Nephron progenitor cell (in vitro differentiated cells): Measurements from ENCODE around the gene TGFB3.

ENCODE experiments used
- DNase-seq: peaks from one replicate; pipeline ENCODE4 v3.0.0; 2021
- H3K27ac Mint-ChIP-seq: 2 replicates; pipeline ENCODE4 v1.8.0; 2021; ENCODE audit warnings: mild to moderate bottlenecking, moderate library complexity, mixed read lengths
- H3K27me3 Mint-ChIP-seq: 2 replicates; pipeline ENCODE4 v1.8.0; 2021; ENCODE audit warnings: mild to moderate bottlenecking, low read depth, mixed read lengths; ENCODE audit not compliant: poor library complexity
- H3K36me3 Mint-ChIP-seq: 2 replicates; pipeline ENCODE4 v1.8.0; 2021; ENCODE audit warnings: low read depth, mixed read lengths
- H3K4me1 Mint-ChIP-seq: 2 replicates; pipeline ENCODE4 v1.8.0; 2021; ENCODE audit warnings: mixed read lengths
- H3K4me3 Mint-ChIP-seq: 2 replicates; pipeline ENCODE4 v1.8.0; 2021; ENCODE audit warnings: mild to moderate bottlenecking, moderate library complexity, mixed read lengths
- H3K9me3 Mint-ChIP-seq: 2 replicates; pipeline ENCODE4 v1.8.0; 2021; ENCODE audit warnings: mild to moderate bottlenecking, moderate library complexity, mixed read lengths
- CTCF ChIP-seq: fragments of 200-600 bp; sonication (generic); IDR thresholded peaks from 2 replicates; pipeline ENCODE4 v1.5.0; 2021; ENCODE audit warnings: antibody characterized with exemption

Gene TGFB3

GRCh38 chr14:75972801-75973421 lies 8.9 kb downstream of the TGFB3 start:
- no peak for DNase-seq
- Mint-ChIP-seq H3K4me1 (peaks cover 23% of the 10 kb centered on the region), H3K27ac (no peak overlapping the region), H3K27me3 (peaks cover 10% of the 10 kb centered on the region), H3K4me3 (no peak overlapping the region), H3K36me3 (peaks cover 4% of the 10 kb centered on the region), H3K9me3 (no peaks in the 10 kb centered on the region)
- TF ChIP-seq CTCF, result no peak

GRCh38 chr14:75971509-75971908 lies 10.3 kb downstream of the TGFB3 start:
- H3K36me3 Mint-ChIP-seq, result peaks cover 5% of the 10 kb centered on the region
- peaks cover 5% of the 10 kb centered on the region for H3K27me3 Mint-ChIP-seq
- peaks cover 9% of the 10 kb centered on the region for H3K4me1 Mint-ChIP-seq
- no peak overlapping the region for H3K4me3 Mint-ChIP-seq
- no peak for TF ChIP-seq CTCF
- H3K9me3 Mint-ChIP-seq, result no peaks in the 10 kb centered on the region
- no peak for DNase-seq
- H3K27ac Mint-ChIP-seq, result no peak overlapping the region

- Mint-ChIP-seq H3K27ac (no peak overlapping the region), H3K4me1 (peaks cover 5% of the 10 kb centered on the region), H3K9me3 (no peaks in the 10 kb centered on the region), H3K27me3 (peaks cover 4% of the 10 kb centered on the region), H3K36me3 (peaks cover 11% of the 10 kb centered on the region), H3K4me3 (no peak overlapping the region)
- DNase-seq, result no peak
- TF ChIP-seq CTCF, result no peak
Observed at GRCh38 chr14:75970989-75971388, 10.8 kb downstream of the TGFB3 start.

GRCh38 chr14:75969891-75970290 lies 11.9 kb downstream of the TGFB3 start:
- no peak overlapping the region for H3K27ac Mint-ChIP-seq
- no peak for DNase-seq
- H3K4me3 Mint-ChIP-seq, result no peak overlapping the region
- TF ChIP-seq CTCF, result no peak
- peaks cover 4% of the 10 kb centered on the region for H3K27me3 Mint-ChIP-seq
- peaks cover 18% of the 10 kb centered on the region for H3K36me3 Mint-ChIP-seq
- peaks cover 5% of the 10 kb centered on the region for H3K4me1 Mint-ChIP-seq
- no peaks in the 10 kb centered on the region for H3K9me3 Mint-ChIP-seq

- no peak overlapping the region for H3K4me3 Mint-ChIP-seq
- no peaks in the 10 kb centered on the region for H3K9me3 Mint-ChIP-seq
- no peak for DNase-seq
- TF ChIP-seq CTCF, result no peak
- peaks cover 5% of the 10 kb centered on the region for H3K4me1 Mint-ChIP-seq
- no peak overlapping the region for H3K27ac Mint-ChIP-seq
- peaks cover 18% of the 10 kb centered on the region for H3K36me3 Mint-ChIP-seq
- H3K27me3 Mint-ChIP-seq, result peaks cover 4% of the 10 kb centered on the region
Observed at GRCh38 chr14:75969126-75969525, 12.7 kb downstream of the TGFB3 start.

DNA sequence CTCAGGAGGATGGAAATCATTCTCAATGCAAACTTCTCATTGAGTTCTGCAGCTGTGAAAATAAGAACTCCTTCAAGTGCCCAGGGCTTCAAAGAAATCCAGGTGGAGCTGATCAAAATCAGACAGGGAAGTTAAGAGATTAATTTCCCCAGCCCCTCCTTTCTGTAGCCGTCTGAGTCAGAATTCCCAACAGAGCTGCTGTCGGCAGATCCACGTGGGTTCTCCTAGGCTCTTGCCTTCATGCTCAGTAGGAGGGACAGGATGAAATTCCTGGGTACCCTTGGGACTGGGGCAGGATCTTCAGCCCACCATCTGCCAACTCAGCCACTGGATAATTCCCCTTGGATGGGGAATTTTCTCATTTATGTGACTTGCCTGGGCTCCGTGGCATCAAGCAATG lies 13.3 kb downstream of the TGFB3 start:
- H3K27me3 Mint-ChIP-seq, result peaks cover 4% of the 10 kb centered on the region
- no peak for TF ChIP-seq CTCF
- H3K9me3 Mint-ChIP-seq, result no peaks in the 10 kb centered on the region
- H3K36me3 Mint-ChIP-seq, result peaks cover 19% of the 10 kb centered on the region
- no peak overlapping the region for H3K27ac Mint-ChIP-seq
- peaks cover 5% of the 10 kb centered on the region for H3K4me1 Mint-ChIP-seq
- no peak for DNase-seq
- no peak overlapping the region for H3K4me3 Mint-ChIP-seq
